Thyroid gland (tissue), 4 donors: ENCODE measurements around the gene CNIH1.

Experiments used
- CTCF ChIP-seq, 6 experiments: fragments of 200-600 bp in 3 of 6; fragments of 450-650 bp in 3 of 6; sonication (generic) in 3 of 6; IDR thresholded peaks; one replicate each; pipeline ENCODE4 v1.5.1; 2016 to 2019; ENCODE audit warnings: antibody characterized with exemption in 6 of 6, mild to moderate bottlenecking in 2 of 6, inconsistent platforms in 1 of 6, moderate library complexity in 1 of 6
- POLR2A ChIP-seq, 2 donors: fragments of 450-650 bp; IDR thresholded peaks; one replicate each; pipeline ENCODE4 v1.6.1; 2017; ENCODE audit warnings: antibody characterized with exemption in 2 of 2, mild to moderate bottlenecking in 2 of 2, moderate library complexity in 1 of 2

- peak in 1 of 6 experiments; percentile 13 for TF ChIP-seq CTCF (IDR thresholded peaks at IDR 0.05)
- no peak for TF ChIP-seq POLR2A (IDR thresholded peaks at IDR 0.05)
These were observed 47.1 kb upstream of the CNIH1 start for GRCh38 chr14:54488318-54488645.
